NCI-H2029 (cell line): Measurements from ENCODE around the gene PROZ.

Source experiments
- DNase-seq: peaks from one replicate; lab custom pipeline; 2025; lab: John Stamatoyannopoulos, UW

The PROZ gene

GRCh38 chr13:113119822-113120189 lies 38.6 kb upstream of the PROZ start:
- DNase-seq, result no peak

GRCh38 chr13:113120300-113121182 lies 37.9 kb upstream of the PROZ start:
- no peak for DNase-seq

DNA sequence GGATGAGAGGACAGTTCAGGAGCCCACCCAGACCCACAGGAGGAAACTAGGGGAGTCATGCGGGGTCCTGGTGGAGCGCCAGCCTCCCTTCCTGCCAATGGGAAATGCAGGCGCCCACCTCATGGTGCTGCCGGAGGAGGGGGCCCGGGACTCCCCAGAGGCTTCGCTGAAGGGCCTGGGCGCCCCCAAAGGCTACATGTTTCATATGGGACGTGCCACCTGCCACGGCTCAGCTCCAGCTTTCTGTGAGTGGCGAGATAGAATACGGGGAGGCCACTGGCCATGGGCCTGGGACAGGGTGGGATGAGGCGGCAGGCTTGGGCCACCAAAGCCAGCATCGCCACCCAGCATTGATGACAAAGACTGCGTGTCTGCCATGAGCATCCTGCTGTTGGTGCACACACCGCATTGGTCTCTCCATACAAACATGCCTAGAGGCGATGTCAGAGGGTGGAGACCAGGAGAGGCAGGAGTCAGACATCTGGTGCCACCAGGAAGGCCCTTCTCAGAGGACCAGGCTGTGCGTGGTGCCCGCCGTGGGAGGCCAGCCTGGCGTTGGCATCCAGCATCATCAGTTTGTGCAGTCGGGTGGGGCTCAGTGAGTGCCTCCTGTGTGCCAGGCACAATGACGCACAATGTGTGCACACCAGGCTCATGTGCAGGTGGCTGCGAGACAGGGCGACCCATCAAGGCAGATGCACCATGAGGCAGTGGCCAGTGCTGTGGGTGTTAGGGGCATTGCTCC lies 37.1 kb upstream of the PROZ start:
- no peak for DNase-seq

DNA sequence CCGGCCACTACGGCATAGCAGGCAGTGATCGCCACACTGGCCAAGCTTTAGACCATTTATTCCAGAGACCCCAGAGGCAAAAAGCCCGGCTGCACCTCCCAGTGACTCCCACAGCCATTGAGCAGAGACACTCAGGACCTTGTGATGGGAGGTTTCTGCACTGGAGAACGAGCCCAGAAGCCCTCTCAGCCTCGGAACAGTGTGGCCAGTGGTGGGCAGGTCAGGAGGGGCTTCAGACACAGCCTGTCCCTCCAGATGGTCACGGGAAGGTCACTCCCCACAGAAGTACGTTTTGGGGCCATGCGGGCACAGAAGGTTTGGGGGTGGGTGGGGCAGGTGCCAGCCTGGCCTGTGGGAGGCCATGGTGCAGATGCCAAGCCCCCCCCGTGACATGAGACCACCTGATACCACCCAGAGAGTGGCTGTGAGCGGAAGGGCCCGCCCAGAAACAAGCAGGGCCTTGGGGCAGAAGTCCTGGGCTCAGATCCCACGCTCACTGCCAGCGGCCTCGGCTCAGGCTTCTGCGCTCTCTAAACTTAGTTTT lies 36.4 kb upstream of the PROZ start:
- DNase-seq, result no peak

GRCh38 chr13:113122550-113123225 lies 35.8 kb upstream of the PROZ start, which contains the start of gene F10:
TSS of gene F10 (plus strand) at chr13:113122799. CDS start at chr13:113122856, 57 bp downstream.
- DNase-seq, result no peak

DNA sequence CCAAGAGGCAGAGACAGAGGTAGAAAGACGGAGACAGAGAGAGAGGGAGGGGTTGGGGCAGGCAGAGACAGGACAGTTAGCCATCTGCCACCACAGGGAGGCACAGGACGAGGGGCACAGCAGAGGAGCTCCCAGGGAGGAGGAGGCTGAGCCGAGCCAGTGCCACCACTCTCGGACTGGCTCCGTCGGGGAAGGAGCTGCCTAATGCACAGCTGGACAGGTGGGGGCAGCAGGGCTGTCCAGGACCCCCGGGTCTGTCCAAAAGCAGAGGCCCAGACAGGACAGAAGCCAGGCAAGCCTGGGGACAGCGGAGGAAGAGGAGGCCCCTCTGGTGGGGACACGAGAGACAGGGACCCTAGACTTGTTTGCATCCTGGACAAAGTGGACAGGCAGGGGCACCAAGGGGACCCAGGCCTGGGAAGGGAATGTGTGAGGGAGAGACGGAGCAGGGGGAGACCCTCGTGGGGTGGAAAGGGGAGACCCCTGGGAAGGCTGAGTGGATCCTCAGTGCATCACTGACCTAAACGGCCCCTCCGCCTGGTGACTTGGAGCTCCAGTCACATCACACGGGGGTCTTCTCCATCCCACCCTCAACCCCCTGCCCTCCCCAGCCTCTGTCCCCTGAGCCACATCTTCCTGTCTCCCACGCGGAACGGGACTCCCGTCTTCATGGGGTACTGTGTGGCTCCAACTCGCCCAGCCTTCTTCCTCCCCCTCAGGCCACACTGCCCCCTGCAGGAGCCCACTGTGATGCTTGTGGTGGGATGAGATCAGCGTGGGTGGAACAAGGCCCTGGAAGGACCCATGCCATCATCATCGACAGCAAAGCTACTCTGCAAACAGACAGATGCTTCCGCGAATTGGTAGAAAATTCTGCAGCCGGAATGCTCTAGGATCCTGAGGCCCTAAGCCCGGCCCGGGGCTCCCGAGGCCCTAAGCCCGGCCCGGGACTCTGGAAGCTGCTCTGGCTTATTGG lies 34.9 kb upstream of the PROZ start:
- DNase-seq, result no peak

GRCh38 chr13:113124211-113124970 lies 34.1 kb upstream of the PROZ start:
- DNase-seq, result no peak

GRCh38 chr13:113125506-113126264 lies 32.8 kb upstream of the PROZ start:
- DNase-seq, result no peak

DNA sequence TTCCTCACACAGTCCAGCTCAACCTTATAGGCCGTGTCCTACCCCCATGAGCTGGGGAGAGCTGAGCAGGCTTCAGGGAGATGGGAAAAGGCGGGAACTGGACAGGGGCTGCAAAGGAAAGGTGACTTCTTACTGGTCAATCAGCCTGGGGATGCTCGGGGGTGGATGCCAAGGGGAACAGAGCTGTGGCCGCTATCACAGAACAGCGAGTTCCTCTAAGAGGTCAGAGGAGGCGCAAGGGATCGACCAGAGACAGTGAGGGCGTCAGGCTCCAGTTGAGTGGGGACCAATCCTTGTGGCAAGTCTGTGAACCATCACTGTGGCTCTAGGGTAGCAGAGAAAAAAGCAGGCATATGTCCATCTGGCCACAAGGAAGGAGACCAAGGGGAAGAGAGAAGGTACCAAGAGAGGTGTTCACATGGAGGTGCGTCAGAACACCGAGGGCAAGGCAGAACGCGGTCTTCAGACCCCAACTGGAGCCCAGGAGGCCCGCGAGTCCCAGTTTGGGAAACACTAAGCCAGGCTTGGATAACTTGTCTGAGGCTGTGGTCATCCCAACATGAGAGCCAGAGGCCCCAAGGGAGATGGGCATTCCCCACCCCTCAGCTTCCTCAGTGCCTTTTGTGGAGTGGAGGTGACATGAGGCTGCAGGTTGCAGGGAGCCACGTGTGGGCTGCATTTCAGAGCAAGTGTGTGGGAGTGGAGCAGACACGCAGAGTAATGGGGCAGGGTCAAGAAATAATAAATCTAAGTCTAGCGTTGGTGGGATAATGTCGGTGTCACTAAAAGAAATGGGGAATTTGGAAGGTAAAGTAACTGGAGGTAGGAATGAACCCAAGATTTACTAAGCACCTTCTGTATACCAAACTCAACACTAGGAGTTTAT lies 31.9 kb upstream of the PROZ start:
- no peak for DNase-seq

DNA sequence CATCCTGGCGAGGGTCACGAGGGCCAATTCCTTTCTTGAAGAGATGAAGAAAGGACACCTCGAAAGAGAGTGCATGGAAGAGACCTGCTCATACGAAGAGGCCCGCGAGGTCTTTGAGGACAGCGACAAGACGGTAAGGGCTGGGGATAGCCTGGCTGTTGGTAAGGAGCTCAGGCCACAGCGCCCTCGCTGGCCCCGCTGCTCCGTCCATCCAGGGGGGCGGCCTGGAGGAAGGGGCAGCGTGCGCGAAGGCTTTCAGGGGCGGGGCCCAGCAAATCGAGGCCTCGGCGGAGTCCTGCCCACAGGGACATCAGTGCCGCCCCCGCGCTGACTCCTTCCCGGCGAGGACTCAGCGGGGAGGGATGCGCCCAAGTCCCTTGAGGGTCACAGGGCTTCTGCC lies 29.0 kb upstream of the PROZ start:
- no peak for DNase-seq

GRCh38 chr13:113129921-113130750 lies 28.3 kb upstream of the PROZ start:
- no peak for DNase-seq

DNA sequence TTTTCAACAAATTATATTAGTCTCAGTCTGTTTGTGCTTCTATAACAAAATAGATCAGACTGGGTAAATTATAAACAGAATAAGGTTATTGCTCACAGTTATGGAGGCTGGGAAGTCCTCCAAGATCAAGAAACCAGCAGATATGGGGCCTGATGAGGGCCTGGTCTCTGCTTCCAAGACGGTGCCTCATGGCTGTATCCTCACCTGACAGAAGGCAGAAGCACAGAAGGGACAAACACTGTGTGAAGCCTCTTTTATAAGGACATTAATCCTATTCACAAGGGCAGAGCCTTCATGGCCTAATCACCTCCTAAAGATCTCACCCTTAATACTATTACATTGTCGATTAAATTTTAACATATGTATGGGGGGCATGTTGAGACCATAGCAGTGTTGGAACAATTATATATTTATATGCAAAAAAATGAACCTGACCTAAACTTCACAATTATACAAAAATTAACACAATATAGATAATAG lies 23.1 kb upstream of the PROZ start:
- DNase-seq, result no peak

- no peak for DNase-seq
Measured at GRCh38 chr13:113137691-113138298, 20.7 kb upstream of the PROZ start.

- DNase-seq, result no peak
Measured at GRCh38 chr13:113138792-113139551, 19.5 kb upstream of the PROZ start.

DNA sequence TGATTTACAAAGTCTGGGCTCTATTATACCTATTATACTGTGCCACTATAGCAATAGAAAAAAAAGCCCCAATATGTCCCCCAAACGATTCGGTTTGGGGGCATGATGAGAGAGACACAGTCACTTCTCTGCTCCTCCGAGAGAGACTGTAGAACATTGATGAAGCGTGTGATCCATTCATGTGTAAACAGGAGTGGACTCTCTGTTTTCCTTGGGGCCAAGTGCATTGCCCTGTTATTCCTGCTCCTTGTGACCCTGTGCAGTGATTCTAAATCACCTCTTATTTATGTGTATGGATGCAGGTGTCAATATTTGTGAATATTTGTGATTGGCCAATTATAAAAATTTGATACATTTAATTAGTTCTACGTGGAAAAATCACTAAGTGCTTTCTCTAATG lies 18.9 kb upstream of the PROZ start:
- no peak for DNase-seq
